Epithelial cell of proximal tubule (primary cell): ENCODE results near the gene CYP2D6. TPM values are rescaled to one million over a fixed set of nuclear protein-coding genes. Genes with fewer than 3 reads are reported as not detected.
"Not testable (repeated sequence)": the region's sequence is repeated elsewhere in the genome, so short reads cannot be mapped to it uniquely, and the experiment has no call there.

Source experiments
- DNase-seq: peaks from one replicate; pipeline ENCODE4 v3.0.0-alpha.2; 2011; ENCODE audit warnings: low read depth
- H3K4me3 ChIP-seq: 2 replicates; pipeline ENCODE4 v1.5.1; 2011; ENCODE audit warnings: low read depth, mild to moderate bottlenecking, low read length
- CTCF ChIP-seq: conservative IDR thresholded peaks from 2 replicates; pipeline ENCODE4 v1.5.1; 2012; ENCODE audit warnings: low read depth, mild to moderate bottlenecking, low read length
- total RNA-seq: library from RNA; depleted of rRNA; stranded (reverse); fragments of >200 nt; gene quantifications from 2 replicates; pipeline ENCODE4 v1.2.3, GENCODE V29; 2015

CYP2D6 gene
- total RNA-seq, result 0.14 and 0.29 TPM in 2 replicates

- not testable (repeated sequence) for DNase-seq, H3K4me3 ChIP-seq
These were observed at the start of gene CYP2D6 for GRCh38 chr22:42130639-42131431. Gene CYP2D6 (minus strand): TSS chr22:42130810. CDS start chr22:42130791, 19 bp downstream.

GRCh38 chr22:42179616-42180015 is 49.0 kb upstream of the CYP2D6 start:
- TF ChIP-seq CTCF, result no peak
- no peak for DNase-seq
- H3K4me3 ChIP-seq, result no peak overlapping the region

- TF ChIP-seq CTCF, result no peak
These were observed 48.4 kb upstream of the CYP2D6 start for GRCh38 chr22:42178910-42179519.

GRCh38 chr22:42177891-42178336 is 47.3 kb upstream of the CYP2D6 start:
- H3K4me3 ChIP-seq, result peak overlapping the region; percentile 2
- no peak for TF ChIP-seq CTCF
- DNase-seq, result peak; percentile 71

More at GRCh38 chr22:42178910-42179519, 48.4 kb upstream of the CYP2D6 start:
- no peak overlapping the region for H3K4me3 ChIP-seq
- DNase-seq, result no peak

GRCh38 chr22:42176255-42176915 is 45.8 kb upstream of the CYP2D6 start:
- no peak for DNase-seq
- H3K4me3 ChIP-seq, result no peak overlapping the region
- no peak for TF ChIP-seq CTCF

GRCh38 chr22:42174062-42174461 is 43.5 kb upstream of the CYP2D6 start:
- H3K4me3 ChIP-seq, result no peak overlapping the region
- TF ChIP-seq CTCF, result no peak
- no peak for DNase-seq

GRCh38 chr22:42173183-42173926 is 42.7 kb upstream of the CYP2D6 start:
- TF ChIP-seq CTCF, result no peak
- DNase-seq, result no peak
- H3K4me3 ChIP-seq, result no peak overlapping the region
